PFSK-1 (cell line): ENCODE results near the gene ST6GALNAC3.

ENCODE experiments used
- FOXP2 ChIP-seq: optimal IDR thresholded peaks from 2 replicates; pipeline ENCODE3; 2011; ENCODE audit warnings: borderline replicate concordance, control low read depth, inconsistent platforms; ENCODE audit not compliant: insufficient read depth; ENCODE audit errors: extremely low read length, extremely low read depth
- POLR2AphosphoS5 ChIP-seq: IDR thresholded peaks from 2 replicates; pipeline ENCODE4 v1.6.1; 2012; ENCODE audit warnings: low read depth, mild to moderate bottlenecking, control low read depth, low read length, moderate library complexity
- REST ChIP-seq, 2 experiments: IDR thresholded peaks; 2 replicates each; pipeline versions ENCODE4 v1.6.1 to v1.8.0; 2011 to 2012; ENCODE audit warnings: low read depth in 2 of 2, low read length in 2 of 2, control low read depth in 1 of 2, inconsistent platforms in 1 of 2, mild to moderate bottlenecking in 1 of 2, moderate library complexity in 1 of 2; ENCODE audit not compliant: insufficient read depth in 1 of 2
- SIN3A ChIP-seq: IDR thresholded peaks from 2 replicates; pipeline ENCODE4 v1.6.1; 2012; ENCODE audit warnings: mild to moderate bottlenecking, low read length, moderate library complexity, borderline replicate concordance; ENCODE audit not compliant: insufficient read depth
- TAF1 ChIP-seq: IDR thresholded peaks from 2 replicates; pipeline ENCODE4 v1.6.1; 2012; ENCODE audit warnings: low read length, control low read depth, borderline replicate concordance; ENCODE audit not compliant: insufficient read depth

Gene ST6GALNAC3

DNA sequence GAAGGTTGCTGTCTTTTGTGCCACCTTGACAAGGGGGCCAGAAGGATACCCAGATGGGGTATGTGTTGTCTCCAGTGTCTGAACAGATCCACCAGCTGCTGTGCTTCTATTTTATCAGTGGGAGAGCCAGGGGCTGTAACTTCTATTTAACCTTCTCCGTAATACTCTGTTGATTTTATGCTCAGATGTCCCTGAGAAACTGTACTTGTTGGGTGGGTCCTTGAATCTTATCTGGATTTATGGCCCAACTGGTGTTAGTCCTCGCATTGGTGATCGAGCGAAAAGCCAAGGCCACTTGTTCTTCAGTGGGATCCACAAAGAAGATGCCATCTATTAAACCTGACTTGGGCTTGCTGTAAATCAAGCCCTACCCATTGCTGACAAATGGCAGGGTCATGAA lies 56.4 kb downstream of the ST6GALNAC3 start:
- TF ChIP-seq SIN3A (no peak), REST (IDR thresholded peaks at IDR 0.05; ENCODE audit: insufficient read depth in 1 of 2, low read depth in 2 of 2, low read length in 2 of 2) (no peak), FOXP2 (no peak), TAF1 (no peak), POLR2AphosphoS5 (no peak)

GRCh38 chr1:76133977-76134376 lies 59.4 kb downstream of the ST6GALNAC3 start:
- no peak for TF ChIP-seq SIN3A
- no peak for TF ChIP-seq FOXP2
- no peak for TF ChIP-seq POLR2AphosphoS5

GRCh38 chr1:76135835-76136234 lies 61.3 kb downstream of the ST6GALNAC3 start:
- no peak for TF ChIP-seq TAF1
- TF ChIP-seq POLR2AphosphoS5, result no peak

DNA sequence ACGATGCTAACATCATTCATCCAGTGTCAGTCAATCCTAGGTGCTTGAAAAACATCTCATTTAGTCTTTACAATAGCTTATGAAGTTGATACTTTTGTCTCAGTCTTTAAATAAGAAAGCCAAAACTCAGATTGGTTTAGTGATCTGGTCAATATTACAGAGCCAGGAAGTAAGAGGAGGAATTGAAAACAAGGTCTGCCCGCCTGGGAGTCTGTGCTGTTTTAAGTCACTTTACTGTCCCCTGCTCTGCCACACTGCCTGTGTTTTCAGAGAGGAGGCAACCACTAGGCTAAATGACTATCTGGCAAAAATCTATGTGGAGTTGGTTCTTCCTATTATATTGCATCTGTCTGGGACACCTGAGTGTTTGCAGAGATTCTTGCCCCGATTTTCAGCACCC lies 62.3 kb downstream of the ST6GALNAC3 start:
- TF ChIP-seq TAF1, result no peak

DNA sequence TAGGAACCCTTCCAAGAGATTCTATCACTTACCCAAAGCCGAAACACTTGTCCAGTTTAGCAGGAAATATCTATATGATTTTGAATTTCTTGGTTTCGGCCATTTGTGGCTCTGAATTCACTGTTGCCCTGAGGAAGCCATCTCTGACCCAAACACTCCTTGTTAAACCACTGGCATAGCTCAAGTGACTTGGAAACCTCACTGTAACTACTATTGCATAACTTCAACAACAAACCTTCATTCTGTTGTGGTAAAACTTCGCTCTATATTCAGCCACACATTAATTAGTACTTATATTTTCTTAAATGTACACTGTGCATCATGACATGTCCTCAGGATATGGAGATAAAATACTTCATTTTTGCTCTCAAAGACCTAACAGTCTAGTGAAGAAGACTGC lies 63.2 kb downstream of the ST6GALNAC3 start:
- TF ChIP-seq POLR2AphosphoS5, result no peak
- TF ChIP-seq SIN3A, result no peak
- no peak for TF ChIP-seq REST (IDR thresholded peaks at IDR 0.05; ENCODE audit: insufficient read depth in 1 of 2, low read depth in 2 of 2, low read length in 2 of 2)
- TF ChIP-seq FOXP2, result no peak
- no peak for TF ChIP-seq TAF1

DNA sequence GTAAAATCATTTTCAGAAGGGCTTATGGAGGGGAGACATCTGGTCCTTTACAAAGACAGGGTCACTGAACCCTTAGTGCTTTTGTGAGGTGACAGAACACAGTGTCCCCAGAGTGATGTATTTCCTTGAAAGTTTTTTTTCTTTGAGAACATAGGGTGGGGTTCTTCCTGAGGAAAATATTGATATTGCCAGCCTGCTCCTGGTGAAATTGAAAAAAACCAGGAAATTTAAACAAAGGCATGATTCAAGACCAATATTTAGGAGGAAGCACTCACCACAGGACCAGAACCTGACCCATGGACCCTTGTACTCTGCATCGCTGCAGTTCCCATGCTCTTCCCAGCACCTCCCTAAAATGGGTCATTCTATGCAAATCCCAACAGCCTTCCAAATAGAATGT lies 63.7 kb downstream of the ST6GALNAC3 start:
- TF ChIP-seq SIN3A (no peak), POLR2AphosphoS5 (no peak), FOXP2 (no peak), REST (IDR thresholded peaks at IDR 0.05; ENCODE audit: insufficient read depth in 1 of 2, low read depth in 2 of 2, low read length in 2 of 2) (no peak), TAF1 (no peak)

DNA sequence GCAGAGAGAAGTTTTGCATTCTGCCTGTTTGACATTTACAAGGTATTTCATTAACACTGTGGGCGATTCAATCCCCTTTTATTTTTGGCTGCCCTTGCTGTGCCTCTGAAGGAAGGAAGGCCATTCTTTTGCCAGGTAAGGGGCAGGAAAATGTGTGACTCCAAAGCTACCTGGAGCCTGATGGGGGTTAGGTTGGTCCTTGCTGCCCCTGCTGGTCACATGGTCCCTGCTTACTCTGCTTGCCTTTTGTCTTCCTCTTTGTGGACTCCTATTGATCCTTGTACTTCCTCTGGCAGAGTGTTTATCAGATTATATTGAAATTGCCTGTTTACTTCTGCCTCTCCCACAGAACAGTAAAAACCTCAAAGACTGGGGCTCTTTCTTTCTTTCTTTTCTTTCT lies 65.7 kb downstream of the ST6GALNAC3 start:
- TF ChIP-seq TAF1 (no peak), FOXP2 (no peak), SIN3A (no peak), REST (IDR thresholded peaks at IDR 0.05; ENCODE audit: insufficient read depth in 1 of 2, low read depth in 2 of 2, low read length in 2 of 2) (no peak), POLR2AphosphoS5 (no peak)
